ENCODE measurements around the gene TRPM3. TPM values are rescaled to one million over a fixed set of nuclear protein-coding genes. Genes with fewer than 3 reads are reported as not detected.

The TRPM3 gene
- total and polyA plus RNA-seq, 2 of the 13 experiments (the other 11 are each of a cell fraction or from before 2014, with no cell fraction given), result not detected

DNA sequence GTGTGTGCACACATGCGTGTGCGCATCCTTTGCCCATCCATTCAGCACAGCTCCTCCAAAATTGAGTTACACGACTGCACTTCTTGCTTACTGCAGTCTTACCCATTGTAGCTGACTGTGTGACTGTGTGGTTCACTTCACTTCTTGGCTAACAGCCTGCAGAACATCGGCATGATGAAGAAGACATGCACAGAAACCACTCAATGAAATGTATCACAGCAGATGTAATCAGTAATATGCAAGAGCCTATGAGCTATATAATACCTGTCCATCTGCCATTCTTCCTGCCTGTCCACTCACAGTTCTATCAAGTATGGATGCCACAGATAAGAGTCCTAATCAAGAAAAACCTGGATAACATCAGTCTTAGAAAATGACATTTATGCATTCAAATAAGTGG is 83.9 kb downstream of the TRPM3 start:
- in situ Hi-C loops (cut with HindIII; ENCODE audit: extremely low pct_ligation_motif_present, low pct_unique_long_range_greater_than_20kb), result no loop called here
- no peak overlapping the region for H3K27ac ChIP-seq (ENCODE audit: extremely low read length, insufficient read depth, low read length)
- ChIA-PET POLR2A (no interaction called here), CTCF (ENCODE audit: low intra/inter-chr PET ratio, low total read pairs) (no interaction called here)
- no peak for ATAC-seq
- DNase-seq (ENCODE audit: low spot score), result no peak
- 60% methylated on average over 4 of the region's 4 CpGs for WGBS (ENCODE audit: low lambda C conversion rate)
- H3K36me3 ChIP-seq (replicated peaks in 1 of 2; ENCODE audit: control insufficient read depth in 1 of 2, insufficient read depth in 2 of 2, low read length in 2 of 2), result no peaks in the 10 kb centered on the region
- BruUV-seq (replicated peaks), result no TSS peak
- H3K79me2 ChIP-seq (ENCODE audit: insufficient read depth, low read length), result no peaks in the 10 kb centered on the region
- H3K4me2 ChIP-seq (ENCODE audit: low read depth, low read length), result no peak overlapping the region
- no peaks in the 10 kb centered on the region for H4K20me1 ChIP-seq (ENCODE audit: insufficient read depth, low read length)
- H2AFZ ChIP-seq (ENCODE audit: low read length), result no peak overlapping the region
- FAIRE-seq, result no peak
- H3K4me3 ChIP-seq (replicated peaks in 1 of 3; ENCODE audit: insufficient read depth in 1 of 3, low read depth in 2 of 3, low read length in 3 of 3), result no peak overlapping the region
- no peak overlapping the region for H3K9ac ChIP-seq (ENCODE audit: insufficient read depth, low read depth, low read length)
- no peaks in the 10 kb centered on the region for H3K27me3 ChIP-seq (ENCODE audit: control insufficient read depth in 1 of 2, insufficient read depth in 2 of 2, low read length in 2 of 2)
- no peaks in the 10 kb centered on the region for H3K9me3 ChIP-seq (ENCODE audit: low read length)
- intact Hi-C loops (cut with micrococcal nuclease; ENCODE audit: unreplicated experiment), result no loop called here
- H3K4me1 ChIP-seq (ENCODE audit: insufficient read depth, low read length), result peaks cover 3% of the 10 kb centered on the region; the same call in 1 of the 2 replicates
- TF ChIP-seq, protein P1, sequence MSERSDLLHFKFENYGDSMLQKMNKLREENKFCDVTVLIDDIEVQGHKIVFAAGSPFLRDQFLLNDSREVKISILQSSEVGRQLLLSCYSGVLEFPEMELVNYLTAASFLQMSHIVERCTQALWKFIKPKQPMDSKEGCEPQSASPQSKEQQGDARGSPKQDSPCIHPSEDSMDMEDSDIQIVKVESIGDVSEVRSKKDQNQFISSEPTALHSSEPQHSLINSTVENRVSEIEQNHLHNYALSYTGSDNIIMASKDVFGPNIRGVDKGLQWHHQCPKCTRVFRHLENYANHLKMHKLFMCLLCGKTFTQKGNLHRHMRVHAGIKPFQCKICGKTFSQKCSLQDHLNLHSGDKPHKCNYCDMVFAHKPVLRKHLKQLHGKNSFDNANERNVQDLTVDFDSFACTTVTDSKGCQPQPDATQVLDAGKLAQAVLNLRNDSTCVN (CRISPR knock-in tag; IDR thresholded peaks at IDR 0.05; ENCODE audit: borderline replicate concordance), result no peak
- TF ChIP-seq ZFY (CRISPR knock-in tag; IDR thresholded peaks at IDR 0.05) (no peak), SP2 (CRISPR knock-in tag; IDR thresholded peaks at IDR 0.05) (no peak), ZNF468 (CRISPR knock-in tag; IDR thresholded peaks at IDR 0.05) (no peak), TBX2 (CRISPR knock-in tag; IDR thresholded peaks at IDR 0.05; ENCODE audit: borderline replicate concordance) (no peak), MXD3 (CRISPR knock-in tag; IDR thresholded peaks at IDR 0.05) (no peak), ZFP1 (CRISPR knock-in tag; IDR thresholded peaks at IDR 0.05) (no peak), MTF2 (CRISPR knock-in tag; IDR thresholded peaks at IDR 0.05; ENCODE audit: borderline replicate concordance) (no peak), STAG1 (CRISPR knock-in tag; IDR thresholded peaks at IDR 0.05) (no peak), ZNF607 (CRISPR knock-in tag; IDR thresholded peaks at IDR 0.05; ENCODE audit: borderline replicate concordance) (no peak), KDM2A (CRISPR knock-in tag; IDR thresholded peaks at IDR 0.05; ENCODE audit: borderline replicate concordance, low read depth) (no peak), SPEN (CRISPR knock-in tag; IDR thresholded peaks at IDR 0.05; ENCODE audit: low read depth) (no peak), ZBTB38 (CRISPR knock-in tag; IDR thresholded peaks at IDR 0.05) (no peak), MAFK (conservative IDR thresholded peaks at IDR 0.05 in 1 of 2, IDR thresholded peaks at IDR 0.05 in 1 of 2; ENCODE audit: low read length in 2 of 2) (no peak), ZNF280D (CRISPR knock-in tag; IDR thresholded peaks at IDR 0.05) (no peak), NFIB (CRISPR knock-in tag; IDR thresholded peaks at IDR 0.05; ENCODE audit: borderline replicate concordance) (no peak), ZNF335 (CRISPR knock-in tag; IDR thresholded peaks at IDR 0.05) (no peak)
- TF ChIP-seq, protein P2, sequence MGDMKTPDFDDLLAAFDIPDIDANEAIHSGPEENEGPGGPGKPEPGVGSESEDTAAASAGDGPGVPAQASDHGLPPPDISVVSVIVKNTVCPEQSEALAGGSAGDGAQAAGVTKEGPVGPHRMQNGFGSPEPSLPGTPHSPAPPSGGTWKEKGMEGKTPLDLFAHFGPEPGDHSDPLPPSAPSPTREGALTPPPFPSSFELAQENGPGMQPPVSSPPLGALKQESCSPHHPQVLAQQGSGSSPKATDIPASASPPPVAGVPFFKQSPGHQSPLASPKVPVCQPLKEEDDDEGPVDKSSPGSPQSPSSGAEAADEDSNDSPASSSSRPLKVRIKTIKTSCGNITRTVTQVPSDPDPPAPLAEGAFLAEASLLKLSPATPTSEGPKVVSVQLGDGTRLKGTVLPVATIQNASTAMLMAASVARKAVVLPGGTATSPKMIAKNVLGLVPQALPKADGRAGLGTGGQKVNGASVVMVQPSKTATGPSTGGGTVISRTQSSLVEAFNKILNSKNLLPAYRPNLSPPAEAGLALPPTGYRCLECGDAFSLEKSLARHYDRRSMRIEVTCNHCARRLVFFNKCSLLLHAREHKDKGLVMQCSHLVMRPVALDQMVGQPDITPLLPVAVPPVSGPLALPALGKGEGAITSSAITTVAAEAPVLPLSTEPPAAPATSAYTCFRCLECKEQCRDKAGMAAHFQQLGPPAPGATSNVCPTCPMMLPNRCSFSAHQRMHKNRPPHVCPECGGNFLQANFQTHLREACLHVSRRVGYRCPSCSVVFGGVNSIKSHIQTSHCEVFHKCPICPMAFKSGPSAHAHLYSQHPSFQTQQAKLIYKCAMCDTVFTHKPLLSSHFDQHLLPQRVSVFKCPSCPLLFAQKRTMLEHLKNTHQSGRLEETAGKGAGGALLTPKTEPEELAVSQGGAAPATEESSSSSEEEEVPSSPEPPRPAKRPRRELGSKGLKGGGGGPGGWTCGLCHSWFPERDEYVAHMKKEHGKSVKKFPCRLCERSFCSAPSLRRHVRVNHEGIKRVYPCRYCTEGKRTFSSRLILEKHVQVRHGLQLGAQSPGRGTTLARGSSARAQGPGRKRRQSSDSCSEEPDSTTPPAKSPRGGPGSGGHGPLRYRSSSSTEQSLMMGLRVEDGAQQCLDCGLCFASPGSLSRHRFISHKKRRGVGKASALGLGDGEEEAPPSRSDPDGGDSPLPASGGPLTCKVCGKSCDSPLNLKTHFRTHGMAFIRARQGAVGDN (CRISPR knock-in tag; IDR thresholded peaks at IDR 0.05), result no peak

Data from HepG2 (cell line).